ENCODE data around the gene DPY19L1. TPM values are rescaled to one million over a fixed set of nuclear protein-coding genes. Genes with fewer than 3 reads are reported as not detected.
"Not testable (repeated sequence)": the region's sequence is repeated elsewhere in the genome, so short reads cannot be mapped to it uniquely, and the experiment has no call there.

DPY19L1 gene
- total RNA-seq, 1 experiment from 2014 or later: 71.7 TPM

- TF ChIP-seq EZH2phosphoT487 (IDR thresholded peaks at IDR 0.05; ENCODE audit: borderline replicate concordance) (no peak), SIN3A (IDR thresholded peaks at IDR 0.05; ENCODE audit: low read depth) (no peak)
- intact Hi-C loops (cut with micrococcal nuclease): no loop called here
Observed at GRCh38 chr7:34889951-34890350, 147.3 kb downstream of the DPY19L1 start.

GRCh38 chr7:34886856-34887255 lies 150.4 kb downstream of the DPY19L1 start:
- intact Hi-C loops (cut with micrococcal nuclease): no loop called here
- no peak for ATAC-seq

More at GRCh38 chr7:34889951-34890350, 147.3 kb downstream of the DPY19L1 start:
- no peaks in the 10 kb centered on the region for H3K79me2 ChIP-seq (ENCODE audit: insufficient read depth, low read length)
- ATAC-seq (no peak), DNase-seq (ENCODE audit: low read depth, low spot score) (no peak)
- H3K9me2 ChIP-seq (ENCODE audit: insufficient read depth): no peaks in the 10 kb centered on the region
- no peak overlapping the region for H3K4me2 ChIP-seq (ENCODE audit: low read length)
- no peaks in the 10 kb centered on the region for H3K27me3 ChIP-seq (ENCODE audit: insufficient read depth, low read length)
- H3K9ac ChIP-seq (ENCODE audit: low read length): no peak overlapping the region
- peaks cover 8 to 17% of the 10 kb centered on the region in 2 experiments; a peak in 3 of 4 replicates for H3K4me1 ChIP-seq (ENCODE audit: control insufficient read depth in 1 of 2, insufficient read depth in 2 of 2, low read length in 2 of 2)
- CTCF ChIA-PET: no interaction called here
- POLR2A ChIA-PET: no interaction called here
- no peak overlapping the region for H3K4me3 ChIP-seq (replicated peaks in 1 of 2; ENCODE audit: low read depth in 1 of 2, low read length in 2 of 2)
- no peaks in the 10 kb centered on the region; a peak in 2 of 4 replicates for H3K9me3 ChIP-seq (ENCODE audit: control insufficient read depth in 1 of 2, insufficient read depth in 1 of 2, low read depth in 1 of 2, low read length in 2 of 2)
- RAD21 ChIA-PET (ENCODE audit: low non-redundant PET in 1 of 2, low total read pairs in 2 of 2, uncharacterized antibody in 2 of 2, unreplicated experiment in 2 of 2): no interaction called here
- no peak overlapping the region for H2AFZ ChIP-seq (ENCODE audit: low read depth, low read length, poor library complexity, severe bottlenecking)
- H4K20me1 ChIP-seq (ENCODE audit: insufficient read depth): no peaks in the 10 kb centered on the region
- H3K27ac ChIP-seq (ENCODE audit: low read depth, low read length): no peak overlapping the region
- BruUV-seq (replicated peaks): no TSS peak
- no peaks in the 10 kb centered on the region for H3K36me3 ChIP-seq (ENCODE audit: control insufficient read depth in 1 of 2, insufficient read depth in 2 of 2, low read length in 2 of 2)

GRCh38 chr7:34883855-34884254 lies 153.4 kb downstream of the DPY19L1 start:
- H3K27me3 ChIP-seq (ENCODE audit: insufficient read depth, low read length); H3K9me2 ChIP-seq (ENCODE audit: insufficient read depth); H3K36me3 ChIP-seq (ENCODE audit: control insufficient read depth in 1 of 2, insufficient read depth in 2 of 2, low read length in 2 of 2); H2AFZ ChIP-seq (ENCODE audit: low read depth, low read length, poor library complexity, severe bottlenecking); H3K9ac ChIP-seq (ENCODE audit: low read length); CTCF ChIA-PET; DNase-seq (ENCODE audit: low read depth, low spot score); H3K9me3 ChIP-seq (ENCODE audit: control insufficient read depth in 1 of 2, insufficient read depth in 1 of 2, low read depth in 1 of 2, low read length in 2 of 2); intact Hi-C loops (cut with micrococcal nuclease); H3K4me3 ChIP-seq (replicated peaks in 1 of 2; ENCODE audit: low read depth in 1 of 2, low read length in 2 of 2); POLR2A ChIA-PET; ATAC-seq; H3K27ac ChIP-seq (ENCODE audit: low read depth, low read length); H3K4me1 ChIP-seq (ENCODE audit: control insufficient read depth in 1 of 2, insufficient read depth in 2 of 2, low read length in 2 of 2); H3K4me2 ChIP-seq (ENCODE audit: low read length); BruUV-seq (replicated peaks); H3K79me2 ChIP-seq (ENCODE audit: insufficient read depth, low read length); H4K20me1 ChIP-seq (ENCODE audit: insufficient read depth); RAD21 ChIA-PET (ENCODE audit: low non-redundant PET in 1 of 2, low total read pairs in 2 of 2, uncharacterized antibody in 2 of 2, unreplicated experiment in 2 of 2): not testable (repeated sequence)

More at GRCh38 chr7:34886856-34887255, 150.4 kb downstream of the DPY19L1 start:
- Histone ChIP-seq H3K4me2 (ENCODE audit: low read length) (no peak overlapping the region), H3K79me2 (ENCODE audit: insufficient read depth, low read length) (no peaks in the 10 kb centered on the region), H3K9ac (ENCODE audit: low read length) (no peak overlapping the region), H3K9me2 (ENCODE audit: insufficient read depth) (no peaks in the 10 kb centered on the region), H3K27ac (ENCODE audit: low read depth, low read length) (no peak overlapping the region), H2AFZ (ENCODE audit: low read depth, low read length, poor library complexity, severe bottlenecking) (no peak overlapping the region), H4K20me1 (ENCODE audit: insufficient read depth) (no peaks in the 10 kb centered on the region), H3K36me3 (ENCODE audit: control insufficient read depth in 1 of 2, insufficient read depth in 2 of 2, low read length in 2 of 2) (no peaks in the 10 kb centered on the region), H3K4me3 (replicated peaks in 1 of 2; ENCODE audit: low read depth in 1 of 2, low read length in 2 of 2) (no peak overlapping the region), H3K9me3 (ENCODE audit: control insufficient read depth in 1 of 2, insufficient read depth in 1 of 2, low read depth in 1 of 2, low read length in 2 of 2) (peaks cover 0 to 10% of the 10 kb centered on the region in 2 experiments; a peak in 1 of 4 replicates), H3K27me3 (ENCODE audit: insufficient read depth, low read length) (no peaks in the 10 kb centered on the region), H3K4me1 (ENCODE audit: control insufficient read depth in 1 of 2, insufficient read depth in 2 of 2, low read length in 2 of 2) (peaks cover 8 to 15% of the 10 kb centered on the region in 2 experiments; a peak in 3 of 4 replicates)
- CTCF ChIA-PET: no interaction called here
- POLR2A ChIA-PET: no interaction called here
- no TSS peak for BruUV-seq (replicated peaks)
- RAD21 ChIA-PET (ENCODE audit: low non-redundant PET in 1 of 2, low total read pairs in 2 of 2, uncharacterized antibody in 2 of 2, unreplicated experiment in 2 of 2): no interaction called here
- DNase-seq (ENCODE audit: low read depth, low spot score): no peak
- TF ChIP-seq FOSL1 (IDR thresholded peaks at IDR 0.05; ENCODE audit: low read depth) (no peak), JUND (IDR thresholded peaks at IDR 0.05) (no peak), POLR2AphosphoS5 (IDR thresholded peaks at IDR 0.05; ENCODE audit: low read depth, low read length) (no peak), SP1 (IDR thresholded peaks at IDR 0.05; ENCODE audit: low read depth) (no peak), RAD21 (IDR thresholded peaks at IDR 0.05; ENCODE audit: low read depth) (no peak), POLR2A (IDR thresholded peaks at IDR 0.05; ENCODE audit: borderline replicate concordance, extremely low read depth, insufficient read depth, insufficient read length) (no peak), SRF (IDR thresholded peaks at IDR 0.05; ENCODE audit: low read depth) (no peak), EZH2 (IDR thresholded peaks at IDR 0.05) (no peak), ELF1 (IDR thresholded peaks at IDR 0.05; ENCODE audit: borderline replicate concordance, low read depth) (no peak)
- TF ChIP-seq, protein P1, sequence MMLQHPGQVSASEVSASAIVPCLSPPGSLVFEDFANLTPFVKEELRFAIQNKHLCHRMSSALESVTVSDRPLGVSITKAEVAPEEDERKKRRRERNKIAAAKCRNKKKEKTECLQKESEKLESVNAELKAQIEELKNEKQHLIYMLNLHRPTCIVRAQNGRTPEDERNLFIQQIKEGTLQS (IDR thresholded peaks at IDR 0.05): no peak

Measured in HCT116 (cell line).